Esophagus muscularis mucosa (tissue), 3 donors: ENCODE results near the gene ARHGAP4.

ENCODE experiments used
- POLR2A ChIP-seq: fragments of 450-650 bp; IDR thresholded peaks from one replicate; pipeline ENCODE4 v1.6.1; 2017; ENCODE audit warnings: antibody characterized with exemption, moderate library complexity, mild to moderate bottlenecking, low read depth
- TF ChIP-seq, protein P1 (sequence below), 3 experiments: fragments of 200-600 bp in 2 of 3; fragments of 450-650 bp in 1 of 3; sonication (generic) in 2 of 3; IDR thresholded peaks; one replicate each; pipeline ENCODE4 v1.5.1; 2017 to 2019; ENCODE audit warnings: antibody characterized with exemption in 3 of 3, mild to moderate bottlenecking in 2 of 3, moderate library complexity in 1 of 3

DNA sequence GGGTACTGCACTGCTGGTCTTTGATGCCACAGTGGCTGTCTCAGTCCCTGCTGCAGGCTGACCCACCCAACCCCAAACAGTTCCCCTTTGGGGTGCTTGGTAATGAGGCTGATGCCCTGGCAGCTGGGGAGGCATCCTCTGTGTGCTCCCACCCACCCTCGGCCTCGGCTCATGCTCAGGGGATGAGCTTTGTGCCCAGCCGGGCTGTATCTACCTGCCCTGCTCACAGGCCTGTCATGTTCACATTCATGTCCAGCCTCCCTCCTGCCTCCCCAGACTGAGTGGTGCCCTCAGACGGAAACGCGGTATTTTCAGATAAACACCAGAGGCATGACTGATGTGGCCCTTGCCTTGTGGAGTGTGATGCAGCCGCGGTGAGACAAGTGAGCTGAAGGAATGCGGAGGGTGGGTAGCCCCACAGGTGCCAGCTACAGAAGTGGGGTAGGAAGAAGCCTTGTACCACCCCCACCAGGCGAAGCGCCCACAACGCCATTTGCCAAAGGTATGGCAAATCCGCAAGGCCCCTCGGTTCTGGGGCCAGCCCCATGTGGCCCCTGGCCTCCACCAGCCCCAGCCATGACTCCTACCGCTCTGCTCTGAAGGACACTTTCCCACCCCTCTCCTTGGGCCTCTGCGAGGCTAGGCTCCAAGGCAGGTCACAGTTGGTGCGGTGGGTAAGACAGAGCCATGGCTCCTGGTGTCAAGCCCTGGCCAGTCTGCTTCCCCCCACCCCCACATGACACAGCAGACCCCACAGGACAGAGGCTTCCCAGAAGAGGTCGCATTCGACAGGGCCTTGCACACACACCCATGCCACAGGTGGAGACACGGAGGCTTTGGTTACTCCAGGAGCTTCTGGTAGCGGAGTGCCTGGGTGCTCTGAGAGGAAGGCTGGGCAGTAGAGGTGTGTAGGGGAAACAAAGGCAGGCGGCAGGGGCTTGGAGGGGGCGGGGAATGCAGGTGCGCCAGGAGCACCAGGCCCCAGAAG is 20.2 kb upstream of the ARHGAP4 start:
- no peak for TF ChIP-seq POLR2A
- TF ChIP-seq, protein P1, sequence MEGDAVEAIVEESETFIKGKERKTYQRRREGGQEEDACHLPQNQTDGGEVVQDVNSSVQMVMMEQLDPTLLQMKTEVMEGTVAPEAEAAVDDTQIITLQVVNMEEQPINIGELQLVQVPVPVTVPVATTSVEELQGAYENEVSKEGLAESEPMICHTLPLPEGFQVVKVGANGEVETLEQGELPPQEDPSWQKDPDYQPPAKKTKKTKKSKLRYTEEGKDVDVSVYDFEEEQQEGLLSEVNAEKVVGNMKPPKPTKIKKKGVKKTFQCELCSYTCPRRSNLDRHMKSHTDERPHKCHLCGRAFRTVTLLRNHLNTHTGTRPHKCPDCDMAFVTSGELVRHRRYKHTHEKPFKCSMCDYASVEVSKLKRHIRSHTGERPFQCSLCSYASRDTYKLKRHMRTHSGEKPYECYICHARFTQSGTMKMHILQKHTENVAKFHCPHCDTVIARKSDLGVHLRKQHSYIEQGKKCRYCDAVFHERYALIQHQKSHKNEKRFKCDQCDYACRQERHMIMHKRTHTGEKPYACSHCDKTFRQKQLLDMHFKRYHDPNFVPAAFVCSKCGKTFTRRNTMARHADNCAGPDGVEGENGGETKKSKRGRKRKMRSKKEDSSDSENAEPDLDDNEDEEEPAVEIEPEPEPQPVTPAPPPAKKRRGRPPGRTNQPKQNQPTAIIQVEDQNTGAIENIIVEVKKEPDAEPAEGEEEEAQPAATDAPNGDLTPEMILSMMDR (IDR thresholded peaks at IDR 0.05): no peak
